GM19438 (cell line): ENCODE data around the gene FOXL3.
"Not testable (repeated sequence)": the region's sequence is repeated elsewhere in the genome, so short reads cannot be mapped to it uniquely, and the experiment has no call there.

Experiments used
- ATAC-seq: cut with Tn5 transposase; IDR thresholded peaks from one replicate; pipeline ENCODE4 v1.9.1; 2021; ENCODE audit warnings: low read depth; ENCODE audit not compliant: unreplicated experiment

Gene FOXL3

GRCh38 chr7:254337-255037 lies 35.5 kb upstream of the FOXL3 start:
- ATAC-seq = no peak

GRCh38 chr7:255038-255435 lies 34.9 kb upstream of the FOXL3 start:
- no peak for ATAC-seq

GRCh38 chr7:255721-256361 lies 34.1 kb upstream of the FOXL3 start:
- ATAC-seq = no peak

- no peak for ATAC-seq
Observed at GRCh38 chr7:256461-256940, 33.5 kb upstream of the FOXL3 start.

DNA sequence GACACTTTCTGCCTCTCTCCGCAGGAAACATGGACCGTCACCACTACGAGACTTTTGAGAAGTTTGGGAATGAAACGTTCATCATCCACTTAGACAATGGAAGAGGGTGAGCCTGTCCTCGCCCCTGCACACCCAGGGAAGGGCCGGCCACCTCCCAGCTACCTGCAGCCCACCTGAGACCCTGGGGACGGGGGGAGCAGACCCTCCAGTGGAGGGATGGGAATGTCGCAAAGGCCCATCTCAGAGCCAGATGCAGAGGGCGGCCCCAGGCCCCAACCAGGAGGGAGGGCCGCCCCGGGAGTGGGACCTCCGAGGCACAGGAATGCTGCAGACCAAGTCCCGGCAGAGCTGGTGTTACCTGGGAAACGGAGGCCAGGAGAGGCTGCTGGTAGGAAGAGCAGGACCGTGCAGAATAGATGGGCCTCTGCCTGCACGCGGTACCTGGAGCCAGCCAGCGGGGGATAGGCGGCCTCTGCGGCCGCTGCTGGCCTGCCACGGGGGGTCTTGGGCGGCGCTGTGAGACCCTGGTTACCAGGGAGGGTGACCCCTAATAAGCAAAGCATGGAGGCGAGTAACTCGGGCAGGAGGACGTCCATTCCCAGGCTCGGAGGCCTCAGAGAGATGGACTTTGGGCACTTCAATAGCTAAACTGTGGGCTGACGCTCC lies 32.9 kb upstream of the FOXL3 start:
- no peak for ATAC-seq

- no peak for ATAC-seq
Observed at GRCh38 chr7:257647-257992, 32.4 kb upstream of the FOXL3 start.

- no peak for ATAC-seq
Observed at GRCh38 chr7:258476-259190, 31.3 kb upstream of the FOXL3 start.

DNA sequence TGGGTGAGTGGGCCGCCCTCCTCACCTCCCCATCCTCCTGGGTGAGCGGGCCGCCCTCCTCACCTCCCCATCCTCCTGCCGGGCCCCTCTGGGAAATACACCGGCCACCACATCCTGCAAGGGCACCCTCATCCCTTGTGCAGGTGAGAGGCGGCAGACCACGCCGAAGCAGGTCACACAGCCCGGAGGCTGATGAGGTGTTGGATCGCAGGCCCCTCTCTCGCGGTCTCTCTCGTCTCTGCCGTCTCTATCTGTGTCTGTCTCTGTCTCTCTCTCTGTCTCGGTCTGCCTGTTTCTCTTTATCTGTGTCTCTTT lies 30.8 kb upstream of the FOXL3 start:
- ATAC-seq = no peak

- no peak for ATAC-seq
Observed at GRCh38 chr7:259751-260405, 30.1 kb upstream of the FOXL3 start.

DNA sequence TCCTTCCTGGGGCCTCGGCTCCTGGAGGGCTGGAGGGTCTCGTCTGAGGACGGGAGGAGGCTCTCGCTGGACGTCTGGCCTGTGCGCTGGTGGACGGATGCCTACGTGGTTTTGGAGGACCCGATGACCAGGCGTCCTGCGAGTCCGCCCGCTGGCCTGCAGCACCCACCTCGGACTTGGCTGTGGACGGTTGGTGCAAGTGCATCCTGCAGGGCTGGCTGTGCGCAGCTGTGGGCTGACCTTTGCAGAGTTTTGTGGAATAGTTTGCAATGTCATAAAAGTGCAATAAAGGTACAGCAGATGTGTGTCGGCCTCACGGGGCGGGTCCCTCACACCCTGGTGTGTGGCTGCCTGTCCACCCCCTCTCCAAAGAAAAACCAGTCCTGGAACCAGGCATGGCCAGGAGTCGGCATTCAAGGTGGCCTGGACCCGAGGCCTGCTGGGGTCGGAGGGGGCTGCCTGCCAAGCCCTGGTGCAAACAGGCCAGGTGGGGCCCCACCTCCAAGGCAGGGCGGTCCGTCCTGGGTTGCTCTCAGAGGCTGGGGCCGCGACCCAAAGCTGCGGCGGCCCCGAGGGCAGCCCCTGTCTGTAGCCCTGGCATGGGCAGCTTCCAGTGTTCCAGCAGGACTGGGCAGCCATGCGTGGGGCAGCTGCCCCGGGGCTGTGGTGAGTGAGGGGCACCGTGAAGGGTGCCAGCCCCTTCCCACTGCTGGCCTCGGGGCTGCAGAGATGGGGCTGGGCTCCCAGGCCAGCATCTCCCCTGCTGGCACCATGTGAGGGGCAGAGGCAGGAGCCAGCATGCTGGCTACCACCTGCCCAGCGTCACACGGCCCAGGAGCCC lies 29.3 kb upstream of the FOXL3 start:
- ATAC-seq = no peak

GRCh38 chr7:261341-262250 lies 28.4 kb upstream of the FOXL3 start:
- no peak for ATAC-seq

GRCh38 chr7:262251-262572 lies 27.8 kb upstream of the FOXL3 start:
- no peak for ATAC-seq

GRCh38 chr7:262631-263311 lies 27.2 kb upstream of the FOXL3 start:
- ATAC-seq = not testable (repeated sequence)

DNA sequence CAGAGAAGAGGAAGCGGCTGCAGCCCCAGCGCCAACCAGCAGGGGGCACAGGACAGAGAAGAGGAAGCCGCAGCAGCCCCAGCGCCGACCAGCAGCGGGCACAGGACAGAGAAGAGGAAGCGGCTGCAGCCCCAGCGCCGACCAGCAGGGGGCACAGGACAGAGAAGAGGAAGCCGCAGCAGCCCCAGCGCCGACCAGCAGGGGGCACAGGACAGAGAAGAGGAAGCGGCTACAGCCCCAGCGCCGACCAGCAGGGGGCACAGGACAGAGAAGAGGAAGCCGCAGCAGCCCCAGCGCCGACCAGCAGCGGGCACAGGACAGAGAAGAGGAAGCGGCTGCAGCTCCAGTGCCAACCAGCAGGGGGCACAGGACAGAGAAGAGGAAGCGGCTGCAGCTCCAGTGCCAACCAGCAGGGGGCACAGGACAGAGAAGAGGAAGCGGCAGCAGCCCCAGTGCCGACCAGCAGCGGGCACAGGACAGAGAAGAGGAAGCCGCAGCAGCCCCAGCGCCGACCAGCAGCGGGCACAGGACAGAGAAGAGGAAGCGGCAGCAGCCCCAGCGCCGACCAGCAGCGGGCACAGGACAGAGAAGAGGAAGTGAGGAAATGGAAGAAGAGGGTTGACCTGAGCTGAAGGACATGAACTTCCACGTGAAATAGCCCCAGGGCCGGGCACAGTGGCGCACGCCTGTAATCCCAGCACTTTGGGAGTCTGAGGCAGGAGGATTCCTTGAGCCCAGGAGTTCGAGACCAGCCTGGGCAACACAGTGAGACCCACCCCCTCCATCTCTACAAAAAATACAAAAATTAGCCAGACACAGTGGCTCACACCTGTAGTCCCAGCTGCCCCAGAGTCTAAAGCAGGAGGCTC lies 26.3 kb upstream of the FOXL3 start:
- ATAC-seq = not testable (repeated sequence)

GRCh38 chr7:264541-265191 lies 25.3 kb upstream of the FOXL3 start:
- ATAC-seq = no peak

DNA sequence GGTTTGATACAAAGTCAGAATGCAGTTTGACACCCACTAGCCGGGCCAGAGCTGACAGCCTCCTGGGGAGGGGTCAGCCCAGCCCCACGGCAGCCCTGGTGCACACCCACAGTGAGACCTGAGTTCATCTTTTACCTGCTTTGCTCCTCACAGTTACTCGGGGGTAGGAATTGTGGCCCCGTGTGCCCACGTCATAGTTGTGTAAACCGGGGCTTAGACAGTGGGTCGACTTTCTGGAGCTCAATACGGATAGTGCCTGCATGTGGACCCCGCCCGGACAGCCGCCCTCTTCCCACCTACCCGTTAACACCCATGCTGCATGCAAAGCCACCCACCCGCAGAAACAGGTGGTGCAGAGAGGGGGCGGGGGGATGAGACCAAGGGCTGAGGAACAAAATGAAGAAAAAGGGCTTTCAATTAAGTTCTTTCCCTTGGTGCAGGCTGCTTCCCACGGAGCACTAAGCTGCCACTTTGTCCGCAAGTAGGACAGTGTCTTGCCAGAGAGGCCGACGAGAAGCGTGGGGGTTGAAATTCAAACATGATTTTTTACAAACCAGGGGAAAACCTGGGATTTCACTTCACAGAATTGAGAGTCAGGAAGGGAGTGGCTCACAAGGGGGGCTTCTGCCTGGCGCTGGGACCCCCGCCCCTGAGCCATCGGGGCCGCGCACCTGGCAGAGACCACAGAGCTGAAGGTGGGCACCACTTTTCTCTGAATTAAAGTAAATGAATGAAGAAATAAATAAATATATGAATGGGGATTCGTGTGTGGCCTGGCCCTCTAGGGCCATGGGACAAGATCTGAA lies 24.6 kb upstream of the FOXL3 start:
- no peak for ATAC-seq
